Measurements from ENCODE around the gene CRACR2A.

The CRACR2A gene

GRCh38 chr12:3723916-3724805 is 28.7 kb downstream of the CRACR2A start:
- no peak for DNase-seq (ENCODE audit: low spot score)

DNA sequence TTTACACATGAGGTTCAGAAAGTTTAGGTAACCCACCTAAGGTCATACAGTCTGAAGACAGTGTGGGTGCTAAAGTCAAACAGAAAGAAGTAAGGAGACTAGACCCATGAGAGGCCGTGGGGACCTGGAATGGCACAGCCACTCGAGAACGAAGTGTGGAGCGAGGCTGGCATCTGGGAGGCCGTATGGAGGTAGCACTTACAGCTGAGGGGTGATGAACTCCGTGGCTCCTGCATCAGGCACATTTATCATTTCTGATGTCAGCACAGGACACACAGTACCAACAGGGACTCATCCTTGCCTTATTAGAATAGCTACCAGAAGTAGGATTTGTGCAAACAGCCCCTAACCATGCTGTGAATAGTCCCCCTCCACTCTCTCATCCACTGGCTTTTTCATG is 30.5 kb downstream of the CRACR2A start:
- no peak for DNase-seq (ENCODE audit: low spot score)

DNA sequence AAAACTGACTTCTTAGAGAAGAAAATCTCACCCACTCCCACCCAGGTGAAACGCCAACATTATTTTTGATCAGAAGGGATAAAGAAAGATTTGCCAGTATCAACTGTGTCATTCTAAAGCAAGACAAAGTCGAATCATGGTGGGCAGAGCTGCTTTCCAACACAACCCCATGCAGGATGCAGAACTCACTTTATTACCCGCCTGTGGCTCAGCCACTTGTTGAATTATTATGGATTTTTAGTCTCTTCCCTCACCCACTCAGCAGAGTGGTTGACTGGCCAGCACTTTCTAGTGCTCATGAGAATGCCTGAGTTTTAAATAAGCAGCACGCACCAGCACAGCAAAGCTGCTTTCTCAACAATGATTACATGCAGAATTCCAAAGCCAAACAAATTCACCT is 32.1 kb downstream of the CRACR2A start:
- DNase-seq (ENCODE audit: low spot score) = no peak

DNA sequence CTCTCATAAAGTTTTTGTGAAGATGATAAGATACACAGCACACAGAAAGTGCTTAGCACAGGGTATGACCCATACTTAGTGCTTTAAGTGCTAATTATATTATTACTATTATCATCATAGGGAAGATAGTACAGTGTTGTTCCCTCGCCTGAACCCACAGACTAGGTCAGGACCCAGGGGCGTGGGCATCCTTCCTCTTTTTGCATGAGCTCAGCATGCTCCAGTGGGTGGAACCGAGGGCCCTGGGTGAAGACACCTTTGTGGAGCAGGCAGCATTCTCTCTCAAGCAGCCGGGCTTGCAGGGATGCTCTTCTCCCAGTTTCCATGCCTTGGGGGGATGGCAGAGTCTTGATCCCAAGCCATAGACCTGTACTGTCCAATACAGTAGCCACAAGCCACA is 34.8 kb downstream of the CRACR2A start:
- DNase-seq (ENCODE audit: low spot score) = no peak

- DNase-seq (ENCODE audit: low spot score) = no peak
Observed at GRCh38 chr12:3717283-3717898, 35.5 kb downstream of the CRACR2A start.

- no peak for DNase-seq (ENCODE audit: low spot score)
Observed at GRCh38 chr12:3715999-3716398, 36.9 kb downstream of the CRACR2A start.

- DNase-seq (ENCODE audit: low spot score) = no peak
Observed at GRCh38 chr12:3713947-3714346, 39.0 kb downstream of the CRACR2A start.

DNA sequence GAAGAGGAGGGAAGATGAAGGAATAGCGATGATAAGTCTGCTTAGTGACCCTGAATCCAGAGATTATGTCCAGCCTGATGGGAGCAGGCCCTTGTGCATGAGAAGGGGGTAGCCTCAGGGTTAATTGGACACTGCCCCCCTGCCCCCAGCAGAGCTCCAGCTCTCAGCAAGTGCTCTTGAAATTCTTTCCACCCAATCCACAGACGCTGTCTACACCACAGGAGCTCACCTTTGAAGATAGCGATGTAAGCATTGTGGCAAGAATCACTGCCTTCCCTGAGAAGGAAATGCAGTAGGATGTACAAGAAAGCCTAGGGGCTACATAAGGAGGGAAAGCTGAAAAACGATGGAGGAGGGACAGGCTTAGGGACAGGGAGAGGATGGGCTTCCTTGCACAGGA is 39.4 kb downstream of the CRACR2A start:
- no peak for DNase-seq (ENCODE audit: low spot score)

- no peak for DNase-seq (ENCODE audit: low spot score)
Observed at GRCh38 chr12:3712209-3712992, 40.5 kb downstream of the CRACR2A start.

- no peak for DNase-seq (ENCODE audit: low spot score)
Observed at GRCh38 chr12:3705354-3705675, 47.6 kb downstream of the CRACR2A start.

DNA sequence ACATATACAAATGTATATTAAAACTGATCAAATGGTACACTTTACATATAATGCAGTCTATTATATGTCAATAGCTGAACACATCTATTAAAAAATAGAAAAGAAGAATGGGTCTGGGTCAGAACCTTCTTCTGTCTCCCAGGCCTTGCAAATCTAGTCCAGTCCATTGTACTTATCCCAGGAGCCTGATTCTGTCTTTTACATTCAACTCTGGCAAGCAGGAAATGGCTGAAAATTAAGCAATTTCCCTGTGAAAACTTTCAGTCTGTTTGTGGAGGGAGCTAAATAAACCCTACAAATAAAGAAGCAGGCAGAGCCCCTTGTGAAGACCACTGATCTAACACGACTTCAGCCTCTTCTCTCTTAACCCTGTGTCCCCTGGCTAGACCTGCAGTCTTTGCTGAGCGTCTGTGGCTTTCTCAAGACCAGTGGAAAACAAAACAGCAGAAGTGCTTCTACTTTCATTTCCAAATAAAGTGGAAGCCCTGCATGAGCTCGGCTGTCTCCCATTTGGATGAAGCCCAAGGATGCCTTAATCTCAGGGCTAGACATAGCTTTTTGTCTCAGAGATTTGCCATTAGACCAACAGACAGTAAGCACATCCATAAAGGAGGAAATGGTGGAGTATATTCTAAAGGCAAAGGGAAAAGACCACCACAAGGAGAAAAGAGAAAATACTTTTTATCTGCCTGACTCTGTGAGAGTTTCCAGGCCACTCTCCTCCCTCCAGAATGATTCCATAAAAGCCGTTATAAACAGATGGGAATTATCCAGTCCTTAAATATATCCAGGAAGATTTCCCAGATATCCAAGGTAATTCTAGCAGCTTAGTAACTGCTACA is 48.2 kb downstream of the CRACR2A start:
- no peak for DNase-seq (ENCODE audit: low spot score)

DNA sequence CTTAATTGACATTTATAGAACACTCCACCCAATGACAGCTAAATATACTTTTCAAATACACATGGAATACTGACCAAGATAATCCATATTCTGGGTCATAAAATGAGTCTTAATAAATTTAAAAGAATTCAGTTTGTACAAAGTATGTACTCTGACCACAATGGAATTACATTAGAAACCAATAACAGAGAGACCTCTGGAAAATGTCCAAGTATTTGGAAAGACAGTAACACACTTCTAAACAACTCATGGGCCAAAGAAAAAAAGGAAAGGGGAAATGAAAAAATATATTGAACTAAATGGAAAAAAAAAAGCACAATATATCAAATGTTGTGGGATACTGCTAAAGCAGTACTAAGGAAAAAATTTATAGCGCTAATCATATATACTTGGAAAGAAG is 52.0 kb downstream of the CRACR2A start:
- DNase-seq (ENCODE audit: low spot score) = no peak

- DNase-seq (ENCODE audit: low spot score) = no peak
Observed at GRCh38 chr12:3698218-3698974, 54.5 kb downstream of the CRACR2A start.

GRCh38 chr12:3697311-3697870 is 55.5 kb downstream of the CRACR2A start:
- DNase-seq (ENCODE audit: low spot score) = no peak

DNA sequence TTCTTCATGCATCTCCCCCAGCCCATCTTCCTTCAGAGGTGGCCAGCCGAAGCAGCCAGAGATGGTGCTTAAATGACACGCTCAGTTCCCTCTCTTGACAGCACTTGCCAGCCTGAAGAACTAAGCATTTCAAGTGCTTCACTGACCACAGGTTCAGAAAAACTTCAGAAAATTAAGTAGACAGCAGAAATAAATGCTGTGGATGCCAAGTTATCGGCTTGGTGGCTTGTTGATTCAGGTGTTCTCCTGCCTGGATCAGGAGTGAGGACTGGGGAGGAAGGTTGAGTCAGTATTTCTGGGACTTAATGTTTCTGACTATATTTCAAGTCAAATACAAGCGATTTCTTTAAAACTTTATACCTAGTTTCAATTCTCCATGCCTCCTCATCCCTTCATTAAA is 58.2 kb downstream of the CRACR2A start:
- no peak for DNase-seq (ENCODE audit: low spot score)

GRCh38 chr12:3692616-3693365 is 60.1 kb downstream of the CRACR2A start:
- no peak for DNase-seq (ENCODE audit: low spot score)

DNA sequence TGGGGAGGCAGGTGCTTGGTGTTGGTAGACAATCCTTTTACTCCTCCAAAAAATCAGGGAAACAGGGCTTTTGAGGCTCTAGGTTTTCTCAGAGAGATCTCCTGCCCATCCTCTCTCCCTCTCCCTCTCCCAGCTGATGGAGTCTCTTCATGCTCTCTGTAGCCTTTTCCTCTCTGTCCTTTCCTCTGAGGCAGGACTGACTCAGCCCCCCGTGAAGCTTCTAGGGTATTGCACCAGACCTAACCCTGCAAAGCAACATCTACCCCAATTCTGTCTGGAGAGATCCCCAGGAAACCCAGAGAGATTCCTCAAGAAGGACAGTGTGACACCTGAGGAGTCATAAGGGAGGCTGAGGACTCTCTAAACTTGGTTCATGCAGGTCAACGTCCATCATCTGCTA is 66.4 kb downstream of the CRACR2A start:
- DNase-seq (ENCODE audit: low spot score) = no peak

DNA sequence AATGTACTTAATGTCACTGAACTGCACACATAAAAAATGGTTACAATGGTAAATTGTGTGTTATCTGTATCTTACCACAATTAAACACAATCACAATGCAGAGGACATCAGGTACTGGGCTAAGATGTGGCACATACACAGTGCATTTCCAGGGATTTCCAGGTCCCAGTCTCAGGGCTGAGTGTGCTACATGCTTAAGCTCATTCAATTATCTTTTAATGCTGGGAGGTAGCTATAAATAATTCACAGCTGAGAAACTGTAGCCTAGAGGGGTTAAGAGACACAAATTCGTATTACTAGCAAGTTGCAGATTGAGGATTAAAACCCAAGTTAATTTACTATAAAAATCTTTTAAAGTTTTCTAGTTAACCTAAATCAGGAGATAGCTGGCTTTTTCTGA is 67.1 kb downstream of the CRACR2A start:
- no peak for DNase-seq (ENCODE audit: low spot score)

DNA sequence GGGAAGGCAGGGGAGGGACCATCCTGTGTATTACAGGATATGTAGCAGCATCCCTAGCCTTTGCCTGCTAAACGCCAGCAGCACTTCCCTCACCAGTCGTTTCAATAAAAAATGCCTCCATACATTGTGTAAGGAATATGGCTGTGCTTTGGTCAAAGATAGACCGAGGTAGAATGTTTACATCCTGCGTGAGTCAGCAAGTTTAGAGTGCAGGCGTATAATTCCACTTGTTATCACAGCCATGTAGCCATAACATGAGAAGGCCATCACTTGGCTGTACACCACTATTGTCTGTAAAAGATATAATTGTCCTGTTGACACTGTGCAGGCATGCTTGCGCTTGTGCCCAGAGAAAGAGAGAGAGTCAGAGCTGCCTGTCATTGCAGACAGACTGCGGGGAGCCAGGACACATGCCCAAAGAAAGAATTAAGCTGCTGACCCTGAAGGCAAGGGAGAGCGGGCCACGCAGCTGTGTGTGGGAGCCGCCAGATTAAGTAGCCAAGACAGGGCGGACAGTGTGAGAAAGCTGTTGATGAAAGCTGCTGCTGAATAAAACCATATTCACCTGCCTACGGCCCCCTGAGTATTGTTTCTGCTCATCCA is 68.4 kb downstream of the CRACR2A start:
- DNase-seq (ENCODE audit: low spot score) = no peak

DNA sequence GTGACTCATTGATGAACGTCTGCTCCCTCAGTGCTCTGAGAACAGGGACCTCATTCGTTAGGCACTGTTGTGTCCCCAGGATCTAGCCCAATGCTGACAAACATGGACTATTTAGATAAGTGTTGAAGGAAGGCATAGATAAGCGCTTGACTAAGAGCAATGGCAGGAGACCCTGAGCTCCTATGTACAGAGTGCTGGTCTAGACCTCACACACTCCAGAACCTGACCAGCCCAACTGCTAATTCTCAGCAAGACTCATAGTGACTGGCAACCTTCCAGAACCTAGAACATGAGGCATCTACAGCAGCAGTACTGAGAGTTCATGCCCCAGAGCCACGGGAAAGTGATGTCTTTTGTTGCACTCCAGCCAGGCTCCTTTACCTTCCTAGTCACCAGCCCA is 69.2 kb downstream of the CRACR2A start:
- no peak for DNase-seq (ENCODE audit: low spot score)
